ENCODE measurements around the gene ITGB7. TPM values are rescaled to one million over a fixed set of nuclear protein-coding genes. Genes with fewer than 3 reads are reported as not detected.

The ITGB7 gene
- total and polyA plus RNA-seq, 9 of the 15 experiments (the other 6 are each of a cell fraction or from before 2014, with no cell fraction given): 0.06 to 2.0 (median 0.67) TPM

GRCh38 chr12:53251477-53252348, 44.7 kb upstream of the ITGB7 start (continued):
- no peak for TF ChIP-seq TAF15 (IDR thresholded peaks at IDR 0.05; ENCODE audit: low read depth, low read length)
- no peak for TF ChIP-seq SMAD1 (IDR thresholded peaks at IDR 0.05; ENCODE audit: low read depth, low read length, partially characterized antibody)
- no peak for TF ChIP-seq CEBPZ (IDR thresholded peaks at IDR 0.05; ENCODE audit: borderline replicate concordance, low read depth, low read length)
- TF ChIP-seq ZNF518B (CRISPR knock-in tag; IDR thresholded peaks at IDR 0.05): no peak
- no peak for TF ChIP-seq MAFK (IDR thresholded peaks at IDR 0.05; ENCODE audit: low read length)
- no peak for TF ChIP-seq SP1 (CRISPR knock-in tag; IDR thresholded peaks at IDR 0.05)
- TF ChIP-seq KLF16 (IDR thresholded peaks at IDR 0.05): no peak; the same call in 1 of the 2 replicates
- peak; percentile 68 for TF ChIP-seq TAF1 (IDR thresholded peaks at IDR 0.05; ENCODE audit: control insufficient read depth, extremely low read depth, insufficient read depth, low read length, severe bottlenecking)
- TF ChIP-seq BACH1 (tag; IDR thresholded peaks at IDR 0.05): no peak
- TF ChIP-seq CBX8 (IDR thresholded peaks at IDR 0.05; ENCODE audit: borderline replicate concordance, extremely low read depth, low read depth, low read length, poor library complexity, severe bottlenecking): no peak
- TF ChIP-seq CUX1 (CRISPR knock-in tag; IDR thresholded peaks at IDR 0.05): no peak
- TF ChIP-seq MYBL2 (IDR thresholded peaks at IDR 0.05; ENCODE audit: low read depth): no peak
- TF ChIP-seq MYBL2 (CRISPR knock-in tag; IDR thresholded peaks at IDR 0.05; ENCODE audit: borderline replicate concordance): no peak
